ENCODE data around the gene NFIA. TPM values are rescaled to one million over a fixed set of nuclear protein-coding genes. Genes with fewer than 3 reads are reported as not detected.

NFIA gene
- total and polyA plus RNA-seq, 10 of the 15 experiments (the other 5 are each of a cell fraction or from before 2014, with no cell fraction given), result 0.10 to 0.16 TPM; not detected in 8

DNA sequence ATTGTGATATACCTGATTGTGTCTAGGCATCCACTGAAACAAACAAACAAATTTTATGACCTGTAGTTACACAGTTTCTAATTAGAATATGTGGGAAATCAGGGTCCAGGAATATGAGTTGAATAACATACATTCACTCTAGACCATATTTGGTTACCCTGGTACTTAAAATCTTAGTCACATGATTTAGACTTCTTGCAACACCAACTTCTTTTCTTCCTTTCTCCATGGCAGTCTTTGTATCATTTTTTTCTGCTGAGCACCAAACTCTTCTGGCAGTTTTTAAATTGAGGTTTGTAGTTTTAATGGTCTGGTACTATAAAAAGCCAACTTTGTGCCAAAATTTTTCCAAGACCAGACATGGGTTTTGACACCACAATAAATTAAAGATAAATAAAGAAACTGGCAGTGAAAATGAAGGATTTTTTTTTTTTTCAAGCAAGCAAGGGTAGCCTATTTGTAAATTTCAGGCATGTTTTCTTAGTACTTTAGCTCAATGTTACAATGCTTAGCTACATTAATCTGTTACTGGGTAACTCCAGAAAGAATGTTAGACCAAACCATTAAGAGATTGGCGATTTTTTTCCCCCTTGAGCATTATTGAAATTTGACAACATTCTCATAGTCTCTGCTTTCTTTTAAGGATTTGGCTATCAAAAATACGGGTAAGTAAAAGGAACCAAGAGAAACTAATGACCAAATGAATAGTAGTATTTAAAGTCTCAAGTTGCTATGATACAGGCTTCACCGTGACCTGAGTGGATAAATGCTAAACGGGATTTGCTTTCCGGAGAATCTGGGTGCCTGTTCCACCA is 108.5 kb downstream of the NFIA start:
- intact Hi-C loops (cut with micrococcal nuclease; ENCODE audit: unreplicated experiment), result no loop called here
- no peaks in the 10 kb centered on the region for H4K20me1 ChIP-seq (ENCODE audit: control insufficient read depth, insufficient read depth)
- no peaks in the 10 kb centered on the region for H3K9me3 ChIP-seq (replicated peaks; ENCODE audit: control insufficient read depth, insufficient read depth, low read length)
- no TSS peak for BruUV-seq (replicated peaks)
- H3K9ac ChIP-seq (ENCODE audit: control insufficient read depth, insufficient read depth, low read length), result no peak overlapping the region
- H3K36me3 ChIP-seq (ENCODE audit: control insufficient read depth in 2 of 2, insufficient read depth in 2 of 2, low read length in 1 of 2), result no peaks in the 10 kb centered on the region
- H3K27ac ChIP-seq (ENCODE audit: control insufficient read depth, insufficient read depth), result no peak overlapping the region
- H2AFZ ChIP-seq (ENCODE audit: control insufficient read depth, low read depth, low read length), result no peak overlapping the region
- RAD21 ChIA-PET (ENCODE audit: unreplicated experiment), result no interaction called here
- SMC1A ChIA-PET (ENCODE audit: uncharacterized antibody, unreplicated experiment), result interaction anchor here (1.3 kb wide), 1 partner anchor 72 kb away, joined by 3 read pairs; no protein-coding TSS in a partner anchor
- FAIRE-seq (no peak), DNase-seq (ENCODE audit: low read depth, low spot score) (no peak), ATAC-seq (no peak)
- no peaks in the 10 kb centered on the region for H3K79me2 ChIP-seq (ENCODE audit: control insufficient read depth, insufficient read depth, low read length)
- in situ Hi-C loops (cut with MboI), result no loop called here
- H3K4me1 ChIP-seq (ENCODE audit: control insufficient read depth, insufficient read depth, low read length), result no peaks in the 10 kb centered on the region
- TF ChIP-seq CHD4 (IDR thresholded peaks at IDR 0.05), result no peak
- TF ChIP-seq IKZF2 (IDR thresholded peaks at IDR 0.05), result no peak
- no peak for TF ChIP-seq HDGF (IDR thresholded peaks at IDR 0.05)
- no peak for TF ChIP-seq KLF5 (IDR thresholded peaks at IDR 0.05; ENCODE audit: partially characterized antibody)
- TF ChIP-seq EZH2 (IDR thresholded peaks at IDR 0.05; ENCODE audit: borderline replicate concordance, control insufficient read depth, low read depth, low read length), result no peak
- TF ChIP-seq LARP7 (IDR thresholded peaks at IDR 0.05), result no peak
- no peak for TF ChIP-seq FOS (IDR thresholded peaks at IDR 0.05; ENCODE audit: borderline replicate concordance, extremely low read depth, insufficient read length)
- no peak for TF ChIP-seq ZBED1 (IDR thresholded peaks at IDR 0.05; ENCODE audit: borderline replicate concordance)
- TF ChIP-seq MYB (IDR thresholded peaks at IDR 0.05; ENCODE audit: borderline replicate concordance, low read depth, low read length), result no peak
- no peak for TF ChIP-seq ZNF207 (IDR thresholded peaks at IDR 0.05; ENCODE audit: borderline replicate concordance)
- TF ChIP-seq, protein P1, sequence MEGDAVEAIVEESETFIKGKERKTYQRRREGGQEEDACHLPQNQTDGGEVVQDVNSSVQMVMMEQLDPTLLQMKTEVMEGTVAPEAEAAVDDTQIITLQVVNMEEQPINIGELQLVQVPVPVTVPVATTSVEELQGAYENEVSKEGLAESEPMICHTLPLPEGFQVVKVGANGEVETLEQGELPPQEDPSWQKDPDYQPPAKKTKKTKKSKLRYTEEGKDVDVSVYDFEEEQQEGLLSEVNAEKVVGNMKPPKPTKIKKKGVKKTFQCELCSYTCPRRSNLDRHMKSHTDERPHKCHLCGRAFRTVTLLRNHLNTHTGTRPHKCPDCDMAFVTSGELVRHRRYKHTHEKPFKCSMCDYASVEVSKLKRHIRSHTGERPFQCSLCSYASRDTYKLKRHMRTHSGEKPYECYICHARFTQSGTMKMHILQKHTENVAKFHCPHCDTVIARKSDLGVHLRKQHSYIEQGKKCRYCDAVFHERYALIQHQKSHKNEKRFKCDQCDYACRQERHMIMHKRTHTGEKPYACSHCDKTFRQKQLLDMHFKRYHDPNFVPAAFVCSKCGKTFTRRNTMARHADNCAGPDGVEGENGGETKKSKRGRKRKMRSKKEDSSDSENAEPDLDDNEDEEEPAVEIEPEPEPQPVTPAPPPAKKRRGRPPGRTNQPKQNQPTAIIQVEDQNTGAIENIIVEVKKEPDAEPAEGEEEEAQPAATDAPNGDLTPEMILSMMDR (IDR thresholded peaks at IDR 0.05 in 2 of 3, conservative IDR thresholded peaks at IDR 0.05 in 1 of 3; ENCODE audit: control insufficient read depth in 2 of 3, extremely low read depth in 1 of 3, insufficient read depth in 1 of 3, low read depth in 3 of 3, low read length in 3 of 3), result no peak
- no peak for TF ChIP-seq RELA (IDR thresholded peaks at IDR 0.05; ENCODE audit: borderline replicate concordance, partially characterized antibody)
- TF ChIP-seq HDAC6 (IDR thresholded peaks at IDR 0.05; ENCODE audit: unreplicated experiment), result no peak
- TF ChIP-seq SIN3A (IDR thresholded peaks at IDR 0.05; ENCODE audit: low read depth, low read length), result no peak
- no peak for TF ChIP-seq GATAD2B (conservative IDR thresholded peaks at IDR 0.05; ENCODE audit: low read depth)
- TF ChIP-seq BACH1 (IDR thresholded peaks at IDR 0.05; ENCODE audit: borderline replicate concordance), result no peak
- no peak for TF ChIP-seq SREBF1 (IDR thresholded peaks at IDR 0.05; ENCODE audit: low read length)
- no peak for TF ChIP-seq MYC (IDR thresholded peaks at IDR 0.05; ENCODE audit: insufficient read depth, insufficient read length, insufficient replicate concordance, low read length, severe bottlenecking)
- no peak for TF ChIP-seq NFXL1 (IDR thresholded peaks at IDR 0.05; ENCODE audit: borderline replicate concordance)
- H3K27me3 ChIP-seq (replicated peaks in 1 of 2; ENCODE audit: control insufficient read depth in 2 of 2, insufficient read depth in 2 of 2, low read length in 1 of 2), result no peaks in the 10 kb centered on the region
- POLR2A ChIA-PET, result no interaction called here
- 44% methylated on average over 5 of the region's 5 CpGs for WGBS (ENCODE audit: insufficient coverage, insufficient replicate concordance, low lambda C conversion rate, missing lambda C conversion rate)
- H3K4me2 ChIP-seq (ENCODE audit: control insufficient read depth, insufficient read depth), result no peak overlapping the region
- CTCF ChIA-PET, result no interaction called here
- H3K4me3 ChIP-seq, result no peak overlapping the region

Data from GM12878 (cell line).